ENCODE data around the gene NUSAP1.
"Not testable (repeated sequence)": the region's sequence is repeated elsewhere in the genome, so short reads cannot be mapped to it uniquely, and the experiment has no call there.

- not testable (repeated sequence) for TF ChIP-seq CTCF, EP300 (IDR thresholded peaks at IDR 0.05)
These were observed 49.6 kb upstream of the NUSAP1 start for GRCh38 chr15:41282980-41283652.

All from upper lobe of left lung (tissue), 4 donors.